IMR-90 (cell line): Measurements from ENCODE around the gene ENAH. TPM values are rescaled to one million over a fixed set of nuclear protein-coding genes. Genes with fewer than 3 reads are reported as not detected.

Source experiments
- ATAC-seq: fragments of 200-7000 bp; cut with Tn5 transposase; 2 replicates; pipeline ENCODE4 v1.9.1; 2020; ENCODE audit warnings: low read depth, mild to moderate bottlenecking, moderate library complexity
- BruUV-seq: library from RNA; stranded (reverse); fragments of 400-500 nt; replicated peaks from 2 replicates; lab custom pipeline; 2021; lab: Mats Ljungman, UMichigan
- CTCF ChIA-PET: fragments of 300-600 bp; formaldehyde crosslinking; extraction: SDS; loops from one replicate; lab custom pipeline; 2021; ENCODE audit warnings: antibody characterized with exemption; lab: Yijun Ruan, JAX
- POLR2A ChIA-PET: fragments of 300-600 bp; sonication (Branson Sonifier 250); formaldehyde crosslinking; loops from one replicate; lab custom pipeline; 2022; ENCODE audit warnings: antibody characterized with exemption; ENCODE audit not compliant: unreplicated experiment; lab: Charles Lee
- DNase-seq: peaks from one replicate; pipeline ENCODE4 v3.0.0; 2013
- H2AFZ ChIP-seq: replicated peaks from 2 replicates; pipeline ENCODE3; 2013; ENCODE audit warnings: low read length, mild to moderate bottlenecking; ENCODE audit not compliant: poor library complexity
- H2AK5ac ChIP-seq: 2 replicates; pipeline ENCODE4 v1.6.1; 2013; ENCODE audit warnings: low read depth, low read length, inconsistent platforms
- H2AK9ac ChIP-seq: replicated peaks from 2 replicates; pipeline ENCODE3; 2013; ENCODE audit warnings: mild to moderate bottlenecking, low read depth, low read length, moderate library complexity; ENCODE audit not compliant: poor library complexity
- H2BK120ac ChIP-seq: 2 replicates; pipeline ENCODE4 v1.6.1; 2013; ENCODE audit warnings: low read depth, low read length, inconsistent platforms
- H2BK15ac ChIP-seq: 3 replicates; pipeline ENCODE4 v1.6.1; 2013; ENCODE audit warnings: low read depth, low read length, inconsistent platforms
- H2BK20ac ChIP-seq: 2 replicates; pipeline ENCODE4 v1.6.1; 2013; ENCODE audit warnings: low read depth, mild to moderate bottlenecking, inconsistent platforms, low read length, moderate library complexity
- H2BK5ac ChIP-seq: 2 replicates; pipeline ENCODE4 v1.6.1; 2013; ENCODE audit warnings: mild to moderate bottlenecking, low read depth, low read length, inconsistent platforms; ENCODE audit not compliant: poor library complexity, severe bottlenecking
- H3K14ac ChIP-seq: replicated peaks from 2 replicates; pipeline ENCODE4 v1.6.1; 2013; ENCODE audit warnings: low read depth, low read length, inconsistent platforms
- H3K18ac ChIP-seq: 2 replicates; pipeline ENCODE4 v1.6.1; 2013; ENCODE audit warnings: low read depth, low read length, control low read depth
- H3K23ac ChIP-seq: 2 replicates; pipeline ENCODE4 v1.6.1; 2013; ENCODE audit warnings: low read depth, low read length, inconsistent platforms
- H3K27ac ChIP-seq: 2 replicates; pipeline ENCODE4 v1.5.1; 2013; ENCODE audit warnings: mild to moderate bottlenecking, control low read depth, low read length; ENCODE audit not compliant: insufficient read depth
- H3K27me3 ChIP-seq: 2 replicates; pipeline ENCODE4 v1.6.1; 2013; ENCODE audit warnings: low read length; ENCODE audit not compliant: control insufficient read depth, insufficient read depth
- H3K36me3 ChIP-seq: 2 replicates; pipeline ENCODE4 v1.6.1; 2013; ENCODE audit warnings: low read length, mixed read lengths; ENCODE audit not compliant: control insufficient read depth, insufficient read depth
- H3K4ac ChIP-seq: 2 replicates; pipeline ENCODE4 v1.6.1; 2013; ENCODE audit warnings: low read depth, low read length, inconsistent platforms
- H3K4me1 ChIP-seq: 2 replicates; pipeline ENCODE4 v1.6.1; 2013; ENCODE audit warnings: low read length, mixed read lengths; ENCODE audit not compliant: control insufficient read depth, insufficient read depth
- H3K4me2 ChIP-seq: 2 replicates; pipeline ENCODE4 v1.6.1; 2013; ENCODE audit warnings: low read depth, mild to moderate bottlenecking, control low read depth, low read length, moderate library complexity
- H3K4me3 ChIP-seq: 2 replicates; pipeline ENCODE4 v1.5.1; 2013; ENCODE audit warnings: low read depth, mild to moderate bottlenecking, control low read depth, low read length, moderate library complexity; ENCODE audit not compliant: insufficient read depth
- H3K56ac ChIP-seq: 2 replicates; pipeline ENCODE4 v1.6.1; 2013; ENCODE audit warnings: low read length, inconsistent platforms; ENCODE audit not compliant: insufficient read depth; ENCODE audit errors: extremely low read depth
- H3K79me1 ChIP-seq, 2 experiments: 2 replicates each; pipeline ENCODE4 v1.6.1; 2013; ENCODE audit warnings: low read length in 2 of 2, inconsistent platforms in 1 of 2, low read depth in 1 of 2
- H3K9ac ChIP-seq: 2 replicates; pipeline ENCODE4 v1.6.1; 2013; ENCODE audit warnings: low read depth, low read length, control low read depth
- H3K9me1 ChIP-seq: 2 replicates; pipeline ENCODE4 v1.6.1; 2013; ENCODE audit warnings: low read length, inconsistent platforms; ENCODE audit not compliant: insufficient read depth
- H3K9me3 ChIP-seq: 2 replicates; pipeline ENCODE4 v1.6.1; 2013; ENCODE audit warnings: low read length; ENCODE audit not compliant: control insufficient read depth, insufficient read depth
- H4K20me1 ChIP-seq: 2 replicates; pipeline ENCODE4 v1.6.1; 2013; ENCODE audit warnings: low read length, inconsistent platforms; ENCODE audit not compliant: insufficient read depth
- H4K5ac ChIP-seq: 2 replicates; pipeline ENCODE4 v1.6.1; 2013; ENCODE audit warnings: mild to moderate bottlenecking, low read depth, low read length, control low read depth
- H4K8ac ChIP-seq, 2 experiments: 2 replicates each; pipeline ENCODE4 v1.6.1; 2013; ENCODE audit warnings: low read depth in 2 of 2, low read length in 2 of 2, control low read depth in 1 of 2, inconsistent platforms in 1 of 2
- H4K91ac ChIP-seq: 2 replicates; pipeline ENCODE4 v1.6.1; 2013; ENCODE audit warnings: low read depth, low read length, inconsistent platforms; ENCODE audit not compliant: insufficient read depth
- BHLHE40 ChIP-seq: fragments of 150-350 bp; IDR thresholded peaks from 2 replicates; pipeline ENCODE4 v1.6.1; 2016; ENCODE audit warnings: mild to moderate bottlenecking, low read depth, low read length
- CEBPB ChIP-seq: IDR thresholded peaks from 2 replicates; pipeline ENCODE4 v1.6.1; 2012; ENCODE audit warnings: low read depth, low read length, improper control_type of control experiment
- CHD1 ChIP-seq: IDR thresholded peaks from 2 replicates; pipeline ENCODE4 v1.6.1; 2012; ENCODE audit warnings: low read depth, low read length, improper control_type of control experiment
- FOS ChIP-seq: fragments of 150-350 bp; IDR thresholded peaks from 2 replicates; pipeline ENCODE4 v1.6.1; 2016; ENCODE audit warnings: low read depth, low read length
- MAZ ChIP-seq: IDR thresholded peaks from 2 replicates; pipeline ENCODE4 v1.6.1; 2012; ENCODE audit warnings: low read depth, mild to moderate bottlenecking, low read length, improper control_type of control experiment, moderate library complexity, borderline replicate concordance
- MXI1 ChIP-seq: IDR thresholded peaks from 2 replicates; pipeline ENCODE4 v1.6.1; 2012; ENCODE audit warnings: low read depth, mild to moderate bottlenecking, low read length, moderate library complexity, borderline replicate concordance
- NFE2L2 ChIP-seq: fragments of 150-350 bp; IDR thresholded peaks from 2 replicates; pipeline ENCODE4 v1.6.1; 2016; ENCODE audit warnings: low read depth, mild to moderate bottlenecking, low read length
- POLR2A ChIP-seq: IDR thresholded peaks from 2 replicates; pipeline ENCODE4 v1.6.1; 2012; ENCODE audit warnings: mild to moderate bottlenecking, low read depth, low read length
- RFX5 ChIP-seq: IDR thresholded peaks from 2 replicates; pipeline ENCODE4 v1.8.0; 2012; ENCODE audit warnings: low read depth, mild to moderate bottlenecking, low read length, moderate library complexity
- SMC3 ChIP-seq: fragments of 150-350 bp; IDR thresholded peaks from 2 replicates; pipeline ENCODE4 v1.6.1; 2016; ENCODE audit warnings: low read depth, mild to moderate bottlenecking, antibody characterized with exemption, low read length, moderate library complexity
- USF2 ChIP-seq: fragments of 150-350 bp; IDR thresholded peaks from 2 replicates; pipeline ENCODE4 v1.6.1; 2017; ENCODE audit warnings: mild to moderate bottlenecking, antibody characterized with exemption, low read length, low read depth
- WGBS, 2 experiments: methylation state at CpG; one replicate each; pipeline versions ENCODE4 v1.1.5 to v1.1.7; 2013; ENCODE audit warnings: missing lambda C conversion rate in 2 of 2; ENCODE audit not compliant: insufficient read length in 1 of 2; ENCODE audit errors: extremely low coverage in 2 of 2; 5-methylcytosine and 5-hydroxymethylcytosine counted together
- dilution Hi-C: fragments of 300-500 bp; cut with HindIII; formaldehyde crosslinking; loops from one replicate; pipeline ENCODE4 v1.14.3; 2018; ENCODE audit warnings: low sequenced_read_pairs; ENCODE audit not compliant: unreplicated experiment
- in situ Hi-C: fragments of 300-500 bp; cut with MboI; formaldehyde crosslinking; loops from 3 replicates; pipeline ENCODE4 v1.14.3; 2019; ENCODE audit warnings: low sequenced_read_pairs, inconsistent platforms, mixed read lengths
- intact Hi-C: fragments of 100-400 bp; cut with micrococcal nuclease; formaldehyde crosslinking; loops from 2 replicates; pipeline ENCODE4 v1.10.0; 2022
- polyA plus RNA-seq, 3 experiments: library from polyadenylated mRNA; depleted of rRNA; stranded (reverse); fragments of >200 nt; gene quantifications; 2 replicates each; pipeline ENCODE4 v1.2.3, GENCODE V29; 2012; ENCODE audit warnings: low replicate concordance in 1 of 3
- total RNA-seq: library from RNA; depleted of rRNA; stranded (reverse); fragments of >200 nt; gene quantifications from 2 replicates; pipeline ENCODE4 v1.2.3, GENCODE V29; 2012
- TF ChIP-seq, protein P1 (sequence below): fragments of 150-350 bp; IDR thresholded peaks from 2 replicates; pipeline ENCODE4 v1.6.1; 2016; ENCODE audit warnings: low read depth, mild to moderate bottlenecking, low read length, moderate library complexity, borderline replicate concordance

Gene ENAH
- total and polyA plus RNA-seq, 2 of the 4 experiments (the other 2 are of a cell fraction) = 61.3 to 86.9 TPM

DNA sequence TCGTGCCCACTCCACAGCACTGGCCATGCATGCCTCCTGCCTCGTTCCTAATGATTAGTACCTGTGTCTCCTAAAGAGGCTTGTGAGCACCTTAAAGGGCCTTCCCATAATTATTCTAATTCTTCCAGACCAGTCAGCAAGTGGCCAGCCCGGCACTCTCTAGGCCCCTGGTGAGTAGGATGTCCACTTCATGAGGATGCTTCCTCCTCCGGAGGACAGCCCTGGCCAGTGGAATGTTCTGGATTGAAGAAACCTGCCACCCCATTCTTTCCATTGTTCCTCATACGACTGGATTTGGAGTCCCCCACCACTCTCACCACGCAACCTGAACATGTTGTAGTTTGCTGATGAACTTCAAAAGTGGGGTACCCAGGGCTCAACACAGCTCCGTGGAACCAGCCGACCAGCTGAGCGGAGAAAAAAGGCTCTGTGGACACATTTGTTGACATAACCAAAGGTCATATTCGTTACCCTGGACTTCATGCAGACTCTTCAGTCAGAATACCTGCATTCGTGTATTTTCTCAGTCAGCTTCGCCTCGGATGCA, 178.4 kb downstream of the ENAH start:
- in situ Hi-C loops = loop anchor here (5.0 to 10.0 kb wide), 2 partner anchors 370 to 438 kb away; no protein-coding TSS in a partner anchor
- Histone ChIP-seq H3K14ac (no peak overlapping the region), H2BK5ac (no peak overlapping the region), H3K4me1 (peaks cover 2% of the 10 kb centered on the region), H2BK120ac (no peak overlapping the region), H4K91ac (no peak overlapping the region), H3K23ac (no peak overlapping the region), H3K9ac (no peak overlapping the region), H3K4me3 (no peak overlapping the region), H3K56ac (no peak overlapping the region), H4K20me1 (no peaks in the 10 kb centered on the region), H2BK15ac (no peak overlapping the region), H3K18ac (no peak overlapping the region), H2BK20ac (no peak overlapping the region), H3K27me3 (peaks cover 2% of the 10 kb centered on the region; the same call in 1 of the 2 replicates), H4K5ac (no peak overlapping the region), H3K4me2 (no peak overlapping the region), H2AK5ac (0 out of 2 replicates have a peak overlapping the region, but pooled peaks have one; percentile 10), H3K79me1 (no peaks in the 10 kb centered on the region; a peak in 1 of 4 replicates), H2AFZ (peak overlapping the region; percentile 99), H3K9me3 (0 out of 2 replicates have a peak, but pooled peaks cover 2% of the 10 kb centered on the region), H3K4ac (no peak overlapping the region), H4K8ac (no peak overlapping the region; a peak in 1 of 4 replicates), H2AK9ac (peak overlapping the region; percentile 95), H3K9me1 (peaks cover 5% of the 10 kb centered on the region), H3K27ac (no peak overlapping the region), H3K36me3 (no peaks in the 10 kb centered on the region)
- WGBS, 2 experiments = 42% methylated on average over 8 of the region's 13 CpGs; no CpG with 5 or more reads in 1 of the 2 experiments
- peak; percentile 5 for ATAC-seq
- intact Hi-C loops = no loop called here
- CTCF ChIA-PET = interaction anchor here (0.5 to 1.9 kb wide), 42 partner anchors 9 to 523 kb away, joined by 3 to 23 read pairs (median 5); partner anchors contain the start of genes PYCR2, SRP9 and TMEM63A
- no TSS peak for BruUV-seq
- TF ChIP-seq USF2 (no peak), MXI1 (no peak), BHLHE40 (no peak), POLR2A (no peak), CHD1 (no peak), CEBPB (no peak), RFX5 (no peak), FOS (no peak), MAZ (no peak), NFE2L2 (no peak), SMC3 (no peak)
- TF ChIP-seq, protein P1, sequence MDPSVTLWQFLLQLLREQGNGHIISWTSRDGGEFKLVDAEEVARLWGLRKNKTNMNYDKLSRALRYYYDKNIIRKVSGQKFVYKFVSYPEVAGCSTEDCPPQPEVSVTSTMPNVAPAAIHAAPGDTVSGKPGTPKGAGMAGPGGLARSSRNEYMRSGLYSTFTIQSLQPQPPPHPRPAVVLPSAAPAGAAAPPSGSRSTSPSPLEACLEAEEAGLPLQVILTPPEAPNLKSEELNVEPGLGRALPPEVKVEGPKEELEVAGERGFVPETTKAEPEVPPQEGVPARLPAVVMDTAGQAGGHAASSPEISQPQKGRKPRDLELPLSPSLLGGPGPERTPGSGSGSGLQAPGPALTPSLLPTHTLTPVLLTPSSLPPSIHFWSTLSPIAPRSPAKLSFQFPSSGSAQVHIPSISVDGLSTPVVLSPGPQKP = no peak
- dilution Hi-C loops = loop anchor here (25.0 kb wide), 1 partner anchor 513 kb away; the partner anchor contains the start of gene SDE2
- DNase-seq = no peak
- POLR2A ChIA-PET = interaction anchor here (0.6 kb wide), 1 partner anchor 438 kb away, joined by 3 read pairs; no protein-coding TSS in a partner anchor
